HG02642 (cell line): ENCODE measurements around the gene MRPL38.
A peak's percentile ranks its signal among the peaks of the same experiment; 100 is the strongest.

ENCODE experiments used
- ATAC-seq: cut with Tn5 transposase; IDR thresholded peaks from one replicate; pipeline ENCODE4 v1.9.1; 2021; ENCODE audit warnings: mild to moderate bottlenecking; ENCODE audit not compliant: unreplicated experiment, poor library complexity

The MRPL38 gene

GRCh38 chr17:75904749-75905521 lies at the start of gene MRPL38:
Gene MRPL38 (minus strand): TSS chr17:75904884. CDS start chr17:75904875, 9 bp downstream.
- peak; percentile 95 for ATAC-seq

- ATAC-seq, result no peak
Measured at GRCh38 chr17:75950855-75951554, 46.3 kb upstream of the MRPL38 start.

- no peak for ATAC-seq
Measured at GRCh38 chr17:75950421-75950820, 45.7 kb upstream of the MRPL38 start.

GRCh38 chr17:75945211-75945610 lies 40.5 kb upstream of the MRPL38 start:
- ATAC-seq, result no peak

GRCh38 chr17:75943491-75943890 lies 38.8 kb upstream of the MRPL38 start:
- ATAC-seq, result no peak

DNA sequence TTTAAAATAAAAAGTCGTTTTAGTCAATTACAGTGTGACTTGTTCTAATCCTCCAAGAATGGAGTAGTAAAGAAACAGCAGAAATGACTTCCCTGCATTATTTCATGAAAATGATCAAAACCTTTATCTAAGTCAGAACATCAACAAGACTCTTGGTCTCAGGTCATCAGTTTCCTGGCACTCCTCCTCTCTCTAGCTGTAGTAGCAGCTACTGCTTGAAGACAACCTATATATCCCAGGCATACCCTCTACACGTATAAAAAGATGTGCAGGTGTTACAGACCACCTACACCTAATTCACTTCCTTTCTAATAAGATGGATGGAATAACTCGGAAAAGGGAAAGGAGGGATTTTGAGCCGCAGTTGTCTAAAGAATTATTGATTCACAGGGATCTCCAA lies 37.8 kb upstream of the MRPL38 start:
- ATAC-seq, result no peak

- no peak for ATAC-seq
Measured at GRCh38 chr17:75941442-75941819, 36.7 kb upstream of the MRPL38 start.

- peak; percentile 94 for ATAC-seq
Measured at GRCh38 chr17:75940727-75941441, 36.2 kb upstream of the MRPL38 start, which contains the start of gene FBF1. Gene FBF1 (minus strand): TSS chr17:75941042. CDS start chr17:75938149, 2,893 bp downstream.

DNA sequence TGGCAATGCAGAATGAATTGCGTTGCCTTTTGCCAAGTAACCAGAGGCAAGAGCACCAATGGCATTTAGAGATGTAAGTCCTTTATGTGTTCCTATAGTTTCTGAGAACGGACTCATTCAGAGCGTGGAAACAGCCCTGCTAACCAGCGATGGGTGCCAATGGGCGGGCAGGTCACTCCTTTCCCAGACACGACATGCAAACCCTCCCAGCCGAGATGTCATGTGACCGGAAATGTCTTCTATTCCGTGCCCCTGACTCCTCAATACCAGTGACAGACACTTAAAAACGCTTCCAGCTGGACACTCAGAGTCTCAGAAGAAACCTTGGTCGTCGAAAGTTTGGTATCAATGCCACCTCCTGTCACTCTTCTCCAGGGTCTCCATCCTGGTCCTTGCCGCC lies 33.0 kb upstream of the MRPL38 start:
- no peak for ATAC-seq

GRCh38 chr17:75933808-75934207 lies 29.1 kb upstream of the MRPL38 start:
- ATAC-seq, result no peak

GRCh38 chr17:75932852-75933251 lies 28.2 kb upstream of the MRPL38 start:
- ATAC-seq, result no peak

DNA sequence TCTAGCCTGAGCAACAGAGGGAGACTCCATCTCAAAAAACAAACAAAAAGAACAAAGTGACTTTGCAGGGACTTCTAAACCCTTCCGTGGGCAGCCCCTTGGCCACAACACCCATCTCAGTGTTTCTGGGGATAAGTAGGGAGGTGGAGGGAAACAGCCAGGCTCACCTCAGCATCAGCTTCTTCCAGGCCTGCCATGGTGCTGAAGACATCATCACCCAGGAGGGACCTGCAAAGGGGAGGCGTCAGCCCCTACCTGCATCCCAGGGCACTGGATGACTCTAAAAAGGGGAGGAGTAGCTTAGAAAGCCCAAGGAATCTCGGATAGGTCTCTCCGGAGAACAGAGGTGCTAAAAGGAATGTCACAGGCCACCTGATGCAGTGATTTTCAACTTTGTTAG lies 26.4 kb upstream of the MRPL38 start:
- ATAC-seq, result no peak

DNA sequence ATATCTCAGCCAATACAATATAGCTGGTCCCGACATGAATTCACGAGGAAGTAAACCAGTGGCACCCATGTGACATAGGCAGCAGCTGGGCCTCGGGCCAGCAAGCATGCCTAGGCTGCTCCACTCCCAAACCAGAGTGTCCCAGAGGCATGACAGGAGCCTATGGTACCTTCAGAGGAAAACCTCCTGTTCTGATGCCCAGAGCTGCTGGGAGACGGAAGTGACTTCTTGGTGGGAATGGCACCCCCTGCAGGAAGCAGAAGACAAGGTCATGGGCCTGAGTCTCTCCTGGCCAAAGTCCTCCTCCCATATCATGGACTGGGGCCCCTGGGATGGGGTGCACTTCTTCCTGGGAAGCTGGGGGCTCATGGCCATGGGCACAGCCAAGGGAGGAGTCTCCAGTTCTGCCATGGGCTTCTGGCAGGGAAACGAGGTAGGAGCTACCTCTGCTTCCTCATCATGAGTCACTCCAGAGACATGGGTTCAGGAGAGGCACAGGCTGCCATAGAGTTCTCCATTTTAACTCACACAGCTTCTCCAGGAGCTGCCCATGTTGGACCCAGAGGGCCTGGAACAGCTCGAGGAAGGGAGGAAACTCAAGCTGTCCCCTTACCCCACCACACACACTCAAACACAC lies 22.7 kb upstream of the MRPL38 start:
- ATAC-seq, result no peak

- no peak for ATAC-seq
Measured at GRCh38 chr17:75926456-75926855, 21.8 kb upstream of the MRPL38 start.

DNA sequence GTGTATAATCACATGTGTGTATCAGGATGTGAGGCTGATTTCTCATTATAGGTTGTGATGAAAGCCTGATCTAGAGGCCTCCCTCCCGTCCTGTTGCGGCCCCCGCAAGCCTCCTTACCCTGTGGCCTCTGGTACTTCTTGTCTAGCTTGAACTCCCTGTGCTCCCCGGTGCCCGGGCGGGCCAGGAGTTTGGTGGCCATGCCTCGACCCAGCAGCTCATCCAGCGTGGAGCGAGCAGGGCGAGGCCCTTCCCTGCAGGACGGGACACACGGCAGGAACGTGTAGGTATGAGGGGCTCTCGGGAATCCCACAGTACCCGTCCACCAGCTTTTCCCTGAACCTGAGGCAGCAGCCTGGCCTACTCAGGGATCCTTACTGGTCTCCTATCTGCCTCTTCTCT lies 21.2 kb upstream of the MRPL38 start:
- no peak for ATAC-seq

DNA sequence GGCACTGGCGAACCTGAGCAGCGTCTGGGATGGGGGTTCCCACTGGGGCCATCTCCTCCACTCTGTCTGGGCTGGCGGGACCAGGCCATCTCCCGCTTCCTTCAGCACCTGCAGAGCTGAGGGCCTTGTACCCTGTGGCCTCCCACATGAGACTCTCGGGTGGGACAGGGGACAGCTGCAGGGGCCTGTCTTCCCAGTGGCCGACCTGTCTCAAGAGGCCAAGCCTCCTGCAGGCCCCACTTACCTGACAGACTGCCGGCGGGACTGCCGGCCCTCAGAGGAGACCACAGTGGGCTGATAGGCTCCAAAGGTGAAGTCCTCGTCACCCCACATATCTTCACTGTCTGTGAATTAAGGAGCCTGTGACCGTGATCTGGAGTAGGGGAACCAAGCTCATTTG lies 20.4 kb upstream of the MRPL38 start:
- no peak for ATAC-seq

DNA sequence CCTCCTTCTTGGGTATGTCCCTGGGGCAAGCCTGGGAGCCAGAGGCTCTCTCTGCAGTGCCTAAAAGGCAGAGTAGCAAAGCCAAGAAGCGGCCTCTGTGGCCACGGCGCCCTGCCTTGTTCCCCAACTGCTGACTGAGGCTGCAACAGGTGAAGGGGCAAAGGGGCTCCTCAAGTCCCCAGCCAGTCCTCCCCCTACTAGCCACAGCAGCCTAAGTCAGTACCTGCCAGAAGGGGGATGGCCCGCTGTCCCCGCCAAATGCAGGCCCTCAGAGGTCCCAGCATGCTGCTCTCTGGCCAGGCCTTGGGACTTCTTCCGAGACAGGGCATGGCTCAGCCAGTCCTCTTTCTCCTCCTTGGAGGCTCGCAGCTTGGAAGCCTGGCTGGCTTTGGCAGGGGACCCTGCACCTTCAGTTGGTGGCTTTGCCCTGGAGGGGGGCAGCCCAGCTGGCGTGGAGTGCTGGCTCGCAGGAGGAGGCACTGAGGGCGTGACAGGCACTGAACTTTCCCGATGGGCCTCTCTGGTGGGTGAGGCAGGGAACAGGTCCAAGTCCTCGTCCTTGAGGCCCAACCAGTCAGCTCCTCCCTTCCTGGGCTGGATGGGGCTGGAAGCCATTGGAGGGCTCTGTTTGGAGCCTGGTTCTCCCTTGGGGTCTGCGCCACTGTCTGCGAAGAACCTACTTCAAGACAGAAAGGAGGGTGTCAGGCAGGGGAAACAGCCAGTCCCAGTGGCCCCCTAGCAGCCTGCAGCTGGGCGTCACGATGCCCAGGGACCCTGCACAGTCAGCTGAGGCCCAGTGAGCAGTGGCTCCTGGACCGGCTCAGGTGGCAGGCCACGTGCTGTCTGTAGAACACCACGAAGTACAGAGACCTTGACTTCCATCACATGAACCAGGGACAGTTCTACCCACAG lies 18.5 kb upstream of the MRPL38 start:
- no peak for ATAC-seq

GRCh38 chr17:75922173-75922961 lies 17.7 kb upstream of the MRPL38 start:
- no peak for ATAC-seq

- ATAC-seq, result no peak
Measured at GRCh38 chr17:75921596-75921995, 16.9 kb upstream of the MRPL38 start.
